Epithelial cell of prostate (primary cell): ENCODE results near the gene DPF1.

Source experiments
- DNase-seq: peaks from one replicate; pipeline ENCODE4 v3.0.0-alpha.2; 2011; ENCODE audit warnings: low read depth, low spot score
- H3K27ac ChIP-seq: fragments of 450-650 bp; 2 replicates; pipeline ENCODE4 v1.5.1; 2017; ENCODE audit warnings: mild to moderate bottlenecking

DPF1 gene

DNA sequence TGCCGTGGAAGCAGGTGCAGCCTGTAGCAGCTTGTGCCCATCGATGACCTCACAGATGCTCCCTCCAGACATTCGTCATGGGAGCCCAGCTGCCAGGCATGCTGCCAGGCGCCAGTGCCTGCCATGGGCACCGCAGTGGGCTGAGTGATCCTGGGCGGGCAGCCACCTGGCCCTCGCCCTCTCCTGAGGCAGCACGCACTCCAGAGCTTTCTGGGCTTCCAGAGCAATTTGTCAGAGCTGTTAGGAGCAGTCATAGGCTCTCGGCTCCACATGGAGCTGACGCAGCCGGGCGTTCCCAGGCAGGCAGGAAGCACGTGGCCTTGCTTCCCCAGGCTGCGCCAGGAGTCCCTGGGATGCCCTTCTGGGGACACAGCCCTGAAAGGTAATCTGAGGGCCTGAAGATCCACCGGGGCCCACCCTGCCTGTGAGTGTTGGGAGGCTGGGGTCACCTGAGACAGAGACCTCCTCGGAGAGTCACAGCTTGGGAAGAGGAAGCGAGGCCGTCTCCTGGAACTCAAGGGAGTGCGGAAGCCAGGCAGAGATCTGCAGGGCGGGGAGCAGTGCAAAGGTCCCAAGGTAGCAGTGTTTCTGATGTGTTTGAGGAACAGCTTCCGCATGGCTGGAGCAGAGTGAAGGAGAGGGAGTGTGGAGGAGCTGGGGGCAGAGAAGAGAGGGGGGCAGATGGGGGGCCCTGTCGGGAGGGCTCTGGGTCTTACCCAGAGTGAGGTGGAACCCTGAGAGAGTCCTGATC is 50.6 kb downstream of the DPF1 start:
- peak overlapping the region; percentile 88 for H3K27ac ChIP-seq
- peak; percentile 94 for DNase-seq

DNA sequence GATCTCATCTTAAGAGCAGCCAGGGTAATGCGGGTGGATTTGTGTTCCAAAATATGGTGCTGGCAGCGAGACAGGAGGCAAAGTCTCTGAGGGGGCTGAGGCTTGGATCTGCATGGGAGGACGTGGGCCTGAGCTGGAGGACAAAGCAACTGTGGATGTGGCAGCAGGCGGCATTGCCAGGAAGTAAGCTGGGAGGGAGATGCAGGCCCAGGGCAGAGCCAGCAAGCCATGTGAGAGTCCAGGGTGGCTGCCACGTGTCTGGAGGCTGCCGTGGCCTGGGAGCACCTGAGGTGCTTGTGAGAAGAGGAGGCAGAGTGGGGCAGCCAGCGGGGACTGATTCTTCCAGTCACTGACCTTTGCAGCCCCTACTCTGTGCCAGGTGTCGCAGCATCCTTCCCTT is 52.0 kb downstream of the DPF1 start:
- DNase-seq = no peak
- peak overlapping the region; percentile 88 for H3K27ac ChIP-seq

GRCh38 chr19:38170334-38170733 is 53.7 kb downstream of the DPF1 start:
- DNase-seq = no peak
- H3K27ac ChIP-seq = no peak overlapping the region

GRCh38 chr19:38168637-38169036 is 55.4 kb downstream of the DPF1 start:
- H3K27ac ChIP-seq = no peak overlapping the region
- DNase-seq = no peak

- DNase-seq = no peak
- no peak overlapping the region for H3K27ac ChIP-seq
Observed at GRCh38 chr19:38165335-38165734, 58.7 kb downstream of the DPF1 start.

DNA sequence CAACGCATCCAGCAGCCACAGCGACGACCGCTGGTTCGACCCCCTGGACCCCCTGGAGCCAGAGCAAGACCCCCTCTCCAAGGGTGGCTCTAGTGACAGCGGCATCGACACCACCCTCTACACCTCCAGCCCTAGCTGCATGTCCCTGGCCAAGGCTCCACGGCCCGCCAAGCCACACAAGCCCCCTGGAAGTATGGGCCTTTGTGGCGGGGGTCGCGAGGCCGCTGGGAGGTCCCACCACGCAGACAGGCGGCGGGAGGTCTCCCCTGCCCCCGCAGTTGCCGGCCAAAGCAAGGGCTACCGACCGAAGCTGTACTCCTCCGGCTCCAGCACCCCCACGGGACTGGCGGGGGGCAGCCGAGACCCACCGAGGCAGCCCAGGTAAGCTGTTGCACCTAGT is 59.5 kb downstream of the DPF1 start:
- no peak overlapping the region for H3K27ac ChIP-seq
- no peak for DNase-seq

DNA sequence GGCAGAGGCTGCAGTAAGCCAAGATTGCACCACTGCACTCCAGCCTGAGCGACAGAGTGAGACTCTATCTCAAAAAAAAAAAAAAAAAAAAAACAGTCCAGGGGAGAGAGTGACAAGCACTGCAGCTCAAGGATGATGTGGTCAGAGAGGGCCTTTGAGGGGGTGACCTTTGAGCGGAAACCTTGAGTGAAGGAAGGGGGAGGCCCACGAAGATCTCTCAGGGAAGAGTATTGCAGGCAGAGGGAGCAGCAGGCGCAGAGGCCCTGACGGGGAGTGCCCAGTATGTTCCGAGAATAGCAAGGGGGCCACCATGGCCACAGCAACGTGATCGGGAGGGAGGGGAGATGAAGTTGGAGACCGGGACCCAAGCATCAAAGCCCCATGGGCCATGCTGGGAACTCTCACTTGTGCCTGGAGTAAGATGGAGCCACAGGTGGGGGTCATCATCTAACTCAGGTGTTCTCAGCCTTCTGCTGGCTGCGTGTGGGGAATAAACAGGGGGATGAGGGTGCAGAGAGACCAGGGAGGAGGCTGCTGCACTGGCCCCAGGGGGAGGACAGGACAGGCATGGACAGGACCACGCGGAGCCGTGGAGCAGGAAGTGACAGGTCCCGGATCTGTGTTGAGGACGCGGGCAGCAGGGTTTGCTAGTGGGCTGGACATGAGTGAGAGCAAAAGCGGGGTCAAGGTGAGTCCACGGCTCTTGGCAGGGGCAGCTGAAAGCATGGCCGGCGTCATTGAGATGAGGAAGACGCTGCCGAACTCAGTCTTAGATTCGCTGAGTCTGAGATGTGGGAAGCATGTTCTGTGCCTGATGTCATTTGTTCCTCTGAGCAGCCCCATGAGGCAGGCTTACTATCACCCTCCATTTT is 60.4 kb downstream of the DPF1 start:
- DNase-seq = no peak
- no peak overlapping the region for H3K27ac ChIP-seq

- H3K27ac ChIP-seq = peak overlapping the region; percentile 76
- DNase-seq = no peak
Observed at GRCh38 chr19:38162632-38163031, 61.4 kb downstream of the DPF1 start.

DNA sequence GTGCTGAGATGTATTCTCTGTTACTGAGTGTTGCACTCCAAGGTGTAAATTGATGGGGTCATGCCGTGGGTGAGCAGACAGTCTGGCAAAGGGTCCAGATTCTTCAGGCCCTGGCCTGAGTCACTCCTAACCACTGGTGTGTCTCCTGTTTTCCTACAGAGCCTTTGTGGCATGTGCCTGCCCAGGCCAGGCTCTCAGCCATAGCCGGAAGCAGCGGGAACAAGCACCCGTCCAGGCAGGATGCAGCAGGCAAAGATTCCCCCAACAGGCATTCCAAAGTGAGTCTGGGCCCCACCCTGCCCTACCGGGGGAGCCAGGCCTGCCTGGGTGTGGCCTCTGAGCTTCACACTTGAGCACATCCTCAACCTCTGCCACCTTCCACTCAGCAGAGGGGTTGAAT is 61.9 kb downstream of the DPF1 start:
- H3K27ac ChIP-seq = peak overlapping the region; percentile 76
- DNase-seq = peak; percentile 24
